Activated T-helper 17 cell treated with anti-CD3 and anti-CD28 coated beads, Interleukin-2, amount 50 U/mL, for 72 hours (primary cell): ENCODE data around the gene ASIP. TPM values are rescaled to one million over a fixed set of nuclear protein-coding genes. Genes with fewer than 3 reads are reported as not detected.
A peak's percentile ranks its signal among the peaks of the same experiment; 100 is the strongest.
"Not testable (repeated sequence)": the region's sequence is repeated elsewhere in the genome, so short reads cannot be mapped to it uniquely, and the experiment has no call there.

Source experiments
- ATAC-seq: fragments of 150-1000 bp; cut with Tn5 transposase; replicated peaks from 2 replicates; pipeline ENCODE4 v1.10.0; 2021; ENCODE audit warnings: mild to moderate bottlenecking, moderate library complexity
- H3K27ac Mint-ChIP-seq: one replicate; pipeline ENCODE4 v1.8.0; 2022; ENCODE audit warnings: mixed read lengths
- H3K27me3 Mint-ChIP-seq: one replicate; pipeline ENCODE4 v1.8.0; 2022; ENCODE audit warnings: mixed read lengths
- H3K36me3 Mint-ChIP-seq: one replicate; pipeline ENCODE4 v1.8.0; 2022; ENCODE audit warnings: low read depth, mild to moderate bottlenecking, mixed read lengths
- H3K4me1 Mint-ChIP-seq: one replicate; pipeline ENCODE4 v1.8.0; 2022; ENCODE audit warnings: mixed read lengths
- H3K4me3 Mint-ChIP-seq: one replicate; pipeline ENCODE4 v1.8.0; 2022; ENCODE audit warnings: mild to moderate bottlenecking, mixed read lengths
- H3K9me3 Mint-ChIP-seq: one replicate; pipeline ENCODE4 v1.8.0; 2022; ENCODE audit warnings: mixed read lengths
- total RNA-seq, 2 donors: library from RNA; stranded (reverse); gene quantifications; one replicate each; pipeline ENCODE4 v1.2.3, GENCODE V29; 2022

Gene ASIP
- total RNA-seq, 2 donors from 2014 or later = not detected

- H3K27ac Mint-ChIP-seq = no peak overlapping the region
- no peaks in the 10 kb centered on the region for H3K4me1 Mint-ChIP-seq
- peaks cover 99% of the 10 kb centered on the region for H3K36me3 Mint-ChIP-seq
- H3K4me3 Mint-ChIP-seq = no peak overlapping the region
- no peaks in the 10 kb centered on the region for H3K27me3 Mint-ChIP-seq
- no peak for ATAC-seq
- no peaks in the 10 kb centered on the region for H3K9me3 Mint-ChIP-seq
Observed at GRCh38 chr20:34285450-34285849, 44.2 kb downstream of the ASIP start.

- not testable (repeated sequence) for H3K27ac Mint-ChIP-seq, H3K9me3 Mint-ChIP-seq, H3K27me3 Mint-ChIP-seq, H3K4me3 Mint-ChIP-seq, ATAC-seq, H3K4me1 Mint-ChIP-seq
- peaks cover 100% of the 10 kb centered on the region for H3K36me3 Mint-ChIP-seq
Observed at GRCh38 chr20:34287500-34287899, 46.3 kb downstream of the ASIP start.

- ATAC-seq = no peak
- Mint-ChIP-seq H3K9me3 (no peaks in the 10 kb centered on the region), H3K36me3 (peaks cover 96% of the 10 kb centered on the region), H3K27me3 (no peaks in the 10 kb centered on the region), H3K4me1 (no peaks in the 10 kb centered on the region), H3K4me3 (no peak overlapping the region), H3K27ac (no peak overlapping the region)
Observed at GRCh38 chr20:34290471-34290870, 49.2 kb downstream of the ASIP start.

GRCh38 chr20:34292496-34292895 lies 51.3 kb downstream of the ASIP start:
- Mint-ChIP-seq H3K27me3 (no peaks in the 10 kb centered on the region), H3K27ac (no peak overlapping the region), H3K4me1 (no peaks in the 10 kb centered on the region), H3K4me3 (no peak overlapping the region), H3K9me3 (no peaks in the 10 kb centered on the region), H3K36me3 (peaks cover 84% of the 10 kb centered on the region)
- ATAC-seq = no peak

GRCh38 chr20:34293119-34293518 lies 51.9 kb downstream of the ASIP start:
- H3K9me3 Mint-ChIP-seq = no peaks in the 10 kb centered on the region
- ATAC-seq = no peak
- H3K36me3 Mint-ChIP-seq = peaks cover 78% of the 10 kb centered on the region
- H3K4me1 Mint-ChIP-seq = no peaks in the 10 kb centered on the region
- H3K27ac Mint-ChIP-seq = no peak overlapping the region
- no peak overlapping the region for H3K4me3 Mint-ChIP-seq
- no peaks in the 10 kb centered on the region for H3K27me3 Mint-ChIP-seq

- H3K4me1 Mint-ChIP-seq = no peaks in the 10 kb centered on the region
- no peak for ATAC-seq
- H3K4me3 Mint-ChIP-seq = no peak overlapping the region
- peaks cover 73% of the 10 kb centered on the region for H3K36me3 Mint-ChIP-seq
- no peak overlapping the region for H3K27ac Mint-ChIP-seq
- no peaks in the 10 kb centered on the region for H3K27me3 Mint-ChIP-seq
- H3K9me3 Mint-ChIP-seq = no peaks in the 10 kb centered on the region
Observed at GRCh38 chr20:34293589-34293988, 52.4 kb downstream of the ASIP start.

GRCh38 chr20:34294563-34294962 lies 53.3 kb downstream of the ASIP start:
- Mint-ChIP-seq H3K27me3 (no peaks in the 10 kb centered on the region), H3K4me3 (no peak overlapping the region), H3K9me3 (no peaks in the 10 kb centered on the region), H3K4me1 (no peaks in the 10 kb centered on the region), H3K27ac (no peak overlapping the region), H3K36me3 (peaks cover 64% of the 10 kb centered on the region)
- ATAC-seq = no peak

GRCh38 chr20:34295284-34295683 lies 54.1 kb downstream of the ASIP start:
- peaks cover 56% of the 10 kb centered on the region for H3K36me3 Mint-ChIP-seq
- H3K27me3 Mint-ChIP-seq = no peaks in the 10 kb centered on the region
- H3K4me1 Mint-ChIP-seq = no peaks in the 10 kb centered on the region
- H3K9me3 Mint-ChIP-seq = no peaks in the 10 kb centered on the region
- ATAC-seq = no peak
- no peak overlapping the region for H3K27ac Mint-ChIP-seq
- H3K4me3 Mint-ChIP-seq = no peak overlapping the region

GRCh38 chr20:34296468-34296867 lies 55.2 kb downstream of the ASIP start:
- no peak overlapping the region for H3K4me3 Mint-ChIP-seq
- no peak for ATAC-seq

GRCh38 chr20:34298294-34298784 lies 57.1 kb downstream of the ASIP start:
- peaks cover 26% of the 10 kb centered on the region for H3K36me3 Mint-ChIP-seq
- H3K4me1 Mint-ChIP-seq, H3K9me3 Mint-ChIP-seq, ATAC-seq, H3K4me3 Mint-ChIP-seq, H3K27me3 Mint-ChIP-seq, H3K27ac Mint-ChIP-seq: not testable (repeated sequence)

More at GRCh38 chr20:34296468-34296867, 55.2 kb downstream of the ASIP start:
- no peaks in the 10 kb centered on the region for H3K9me3 Mint-ChIP-seq
- peaks cover 45% of the 10 kb centered on the region for H3K36me3 Mint-ChIP-seq
- no peaks in the 10 kb centered on the region for H3K27me3 Mint-ChIP-seq
- peaks cover 2% of the 10 kb centered on the region for H3K4me1 Mint-ChIP-seq
- peak overlapping the region; percentile 55 for H3K27ac Mint-ChIP-seq

- H3K9me3 Mint-ChIP-seq = no peaks in the 10 kb centered on the region
- no peak for ATAC-seq
- no peak overlapping the region for H3K27ac Mint-ChIP-seq
- no peak overlapping the region for H3K4me3 Mint-ChIP-seq
- H3K4me1 Mint-ChIP-seq = peaks cover 5% of the 10 kb centered on the region
- H3K27me3 Mint-ChIP-seq = no peaks in the 10 kb centered on the region
- peaks cover 12% of the 10 kb centered on the region for H3K36me3 Mint-ChIP-seq
Observed at GRCh38 chr20:34299556-34300255, 58.5 kb downstream of the ASIP start.

- Mint-ChIP-seq H3K4me1 (peaks cover 5% of the 10 kb centered on the region), H3K36me3 (peaks cover 10% of the 10 kb centered on the region), H3K9me3 (no peaks in the 10 kb centered on the region), H3K4me3 (no peak overlapping the region), H3K27me3 (no peaks in the 10 kb centered on the region), H3K27ac (no peak overlapping the region)
- ATAC-seq = no peak
Observed at GRCh38 chr20:34300256-34300806, 59.1 kb downstream of the ASIP start.

- H3K27me3 Mint-ChIP-seq = no peaks in the 10 kb centered on the region
- no peak for ATAC-seq
- H3K9me3 Mint-ChIP-seq = no peaks in the 10 kb centered on the region
- H3K4me3 Mint-ChIP-seq = peak overlapping the region; percentile 82
- H3K36me3 Mint-ChIP-seq = peaks cover 4% of the 10 kb centered on the region
- H3K27ac Mint-ChIP-seq = peak overlapping the region; percentile 87
- peaks cover 5% of the 10 kb centered on the region for H3K4me1 Mint-ChIP-seq
Observed at GRCh38 chr20:34300809-34301586, 59.8 kb downstream of the ASIP start.

- H3K27me3 Mint-ChIP-seq = no peaks in the 10 kb centered on the region
- no peaks in the 10 kb centered on the region for H3K9me3 Mint-ChIP-seq
- H3K4me1 Mint-ChIP-seq = peaks cover 5% of the 10 kb centered on the region
- ATAC-seq = no peak
- H3K27ac Mint-ChIP-seq = peak overlapping the region; percentile 87
- no peaks in the 10 kb centered on the region for H3K36me3 Mint-ChIP-seq
- peak overlapping the region; percentile 82 for H3K4me3 Mint-ChIP-seq
Observed at GRCh38 chr20:34301587-34302311, 60.5 kb downstream of the ASIP start.
